Common myeloid progenitor, CD34-positive (primary cell): ENCODE measurements around the gene PTTG2.
A peak's percentile ranks its signal among the peaks of the same experiment; 100 is the strongest.

Experiments
- CTCF ChIA-PET: fragments of 350-600 bp; sonication (Branson Sonifier 250); formaldehyde crosslinking; loops from one replicate; lab custom pipeline; 2021; ENCODE audit warnings: antibody characterized with exemption; lab: Charles Lee
- POLR2A ChIA-PET: fragments of 350-600 bp; sonication (Branson Sonifier 250); formaldehyde crosslinking; loops from one replicate; lab custom pipeline; 2021; ENCODE audit warnings: antibody characterized with exemption; lab: Charles Lee
- DNase-seq, 3 donors: peaks; one replicate each; pipeline versions ENCODE4 v3.0.0 to v3.0.0-alpha.2; 2013
- H3K27ac ChIP-seq, 2 experiments: 1 replicate in 1 of 2; 2 replicates in 1 of 2; pipeline ENCODE4 v1.7.0; 2013; ENCODE audit warnings: inconsistent platforms in 2 of 2, low read length in 2 of 2, mild to moderate bottlenecking in 2 of 2, low read depth in 1 of 2, moderate library complexity in 1 of 2; ENCODE audit not compliant: severe bottlenecking in 2 of 2, insufficient read depth in 1 of 2, poor library complexity in 1 of 2
- H3K27me3 ChIP-seq, 5 experiments: replicated peaks in 2 of 5; 1 replicate in 3 of 5; 2 replicates in 2 of 5; pipeline versions ENCODE4 v1.6.1 to v1.7.0; 2013; ENCODE audit warnings: low read length in 4 of 5, mild to moderate bottlenecking in 2 of 5, moderate library complexity in 2 of 5, inconsistent platforms in 1 of 5; ENCODE audit not compliant: insufficient read depth in 5 of 5, control insufficient read depth in 4 of 5
- H3K36me3 ChIP-seq, 4 experiments: 1 replicate in 2 of 4; 2 replicates in 2 of 4; pipeline versions ENCODE4 v1.6.1 to v1.7.0; 2013; ENCODE audit warnings: low read length in 3 of 4, control low read depth in 1 of 4, mild to moderate bottlenecking in 1 of 4; ENCODE audit not compliant: control insufficient read depth in 4 of 4, insufficient read depth in 4 of 4
- H3K4me1 ChIP-seq, 4 experiments: 1 replicate in 3 of 4; 2 replicates in 1 of 4; pipeline versions ENCODE4 v1.6.1 to v1.7.1; 2013; ENCODE audit warnings: low read length in 3 of 4, mild to moderate bottlenecking in 3 of 4, control low read depth in 1 of 4, inconsistent platforms in 1 of 4, moderate library complexity in 1 of 4; ENCODE audit not compliant: control insufficient read depth in 4 of 4, insufficient read depth in 4 of 4; ENCODE audit errors: control extremely low read depth in 1 of 4
- H3K4me3 ChIP-seq, 7 experiments: 1 replicate in 4 of 7; 2 replicates in 3 of 7; pipeline versions ENCODE4 v1.5.1 to v1.7.0; 2013; ENCODE audit warnings: mild to moderate bottlenecking in 7 of 7, low read length in 6 of 7, moderate library complexity in 6 of 7, inconsistent platforms in 2 of 7, low read depth in 2 of 7, control low read depth in 1 of 7; ENCODE audit not compliant: insufficient read depth in 4 of 7, control insufficient read depth in 1 of 7; ENCODE audit errors: extremely low read depth in 1 of 7
- H3K9me3 ChIP-seq, 5 experiments: 1 replicate in 4 of 5; 2 replicates in 1 of 5; pipeline versions ENCODE4 v1.6.1 to v1.7.1; 2013; ENCODE audit warnings: low read length in 4 of 5, mild to moderate bottlenecking in 2 of 5, inconsistent platforms in 1 of 5, low read depth in 1 of 5, moderate library complexity in 1 of 5; ENCODE audit not compliant: control insufficient read depth in 4 of 5, insufficient read depth in 2 of 5; ENCODE audit errors: control extremely low read depth in 1 of 5
- WGBS: methylation state at CpG from one replicate; pipeline ENCODE4 v1.1.5; 2013; ENCODE audit not compliant: insufficient coverage; 5-methylcytosine and 5-hydroxymethylcytosine counted together

PTTG2 gene

DNA sequence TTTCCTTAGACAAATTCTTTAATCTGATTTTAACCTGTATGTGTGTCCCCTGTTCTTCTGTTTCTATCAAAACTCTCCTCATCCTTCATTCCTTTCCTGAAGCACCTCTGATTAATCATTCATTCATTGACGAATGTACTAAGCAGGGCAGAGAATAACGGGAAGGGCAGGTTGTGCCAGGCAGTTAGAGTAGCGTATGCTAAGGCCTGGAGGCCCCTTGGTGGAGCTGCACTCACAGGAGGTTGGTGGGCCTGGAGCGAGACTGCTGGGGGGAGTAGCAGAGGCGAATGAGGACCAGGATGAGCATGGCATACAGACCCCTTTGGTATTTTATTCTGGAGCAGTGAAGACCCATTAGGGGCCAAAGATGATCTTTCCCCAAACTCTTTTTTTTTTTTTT, 22.5 kb downstream of the PTTG2 start:
- peaks cover 0 to 3% (median 0%) of the 10 kb centered on the region in 4 experiments for H3K36me3 ChIP-seq
- H3K9me3 ChIP-seq: no peaks in the 10 kb centered on the region
- peaks cover 8 to 27% (median 17%) of the 10 kb centered on the region in 4 experiments for H3K4me1 ChIP-seq
- no peak overlapping the region for H3K4me3 ChIP-seq
- no peak overlapping the region for H3K27ac ChIP-seq
- CTCF ChIA-PET: interaction anchor here (0.7 to 1.2 kb wide), 2 partner anchors 90 to 179 kb away, joined by 3 to 4 read pairs; no protein-coding TSS in a partner anchor
- POLR2A ChIA-PET: no interaction called here
- 90% methylated on average over 3 of the region's 5 CpGs for WGBS
- DNase-seq: no peak
- H3K27me3 ChIP-seq: no peaks in the 10 kb centered on the region

DNA sequence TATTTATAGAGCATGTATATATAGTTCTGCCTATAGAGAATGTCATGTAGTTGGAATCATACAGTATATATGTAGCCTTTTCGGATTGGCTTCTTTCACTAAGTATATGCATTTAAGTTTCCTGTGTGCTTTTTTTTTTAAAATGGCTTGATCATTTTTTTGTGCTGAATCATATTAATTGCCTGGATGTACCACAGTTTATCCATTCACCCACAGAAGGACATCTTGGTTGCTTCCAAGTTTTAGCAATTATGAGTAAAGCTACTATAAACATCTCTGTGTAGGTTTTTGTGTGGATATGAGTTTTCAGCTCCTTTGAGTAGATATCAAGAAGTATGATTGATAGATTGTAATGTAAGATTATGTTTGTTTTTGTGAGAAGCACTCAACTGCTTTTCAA, 23.8 kb downstream of the PTTG2 start:
- CTCF ChIA-PET: interaction anchor here (1.2 to 1.3 kb wide), 2 partner anchors 21 to 180 kb away, joined by 3 to 4 read pairs; no protein-coding TSS in a partner anchor
- no CpG with 5 or more reads among the region's 1 CpG for WGBS
- peaks cover 0 to 8% (median 0%) of the 10 kb centered on the region in 4 experiments for H3K36me3 ChIP-seq
- POLR2A ChIA-PET: no interaction called here
- H3K4me1 ChIP-seq: peaks cover 3 to 18% (median 11%) of the 10 kb centered on the region in 4 experiments
- no peak for DNase-seq
- H3K9me3 ChIP-seq: no peaks in the 10 kb centered on the region
- H3K4me3 ChIP-seq: no peak overlapping the region
- H3K27ac ChIP-seq: no peak overlapping the region
- H3K27me3 ChIP-seq: no peaks in the 10 kb centered on the region

DNA sequence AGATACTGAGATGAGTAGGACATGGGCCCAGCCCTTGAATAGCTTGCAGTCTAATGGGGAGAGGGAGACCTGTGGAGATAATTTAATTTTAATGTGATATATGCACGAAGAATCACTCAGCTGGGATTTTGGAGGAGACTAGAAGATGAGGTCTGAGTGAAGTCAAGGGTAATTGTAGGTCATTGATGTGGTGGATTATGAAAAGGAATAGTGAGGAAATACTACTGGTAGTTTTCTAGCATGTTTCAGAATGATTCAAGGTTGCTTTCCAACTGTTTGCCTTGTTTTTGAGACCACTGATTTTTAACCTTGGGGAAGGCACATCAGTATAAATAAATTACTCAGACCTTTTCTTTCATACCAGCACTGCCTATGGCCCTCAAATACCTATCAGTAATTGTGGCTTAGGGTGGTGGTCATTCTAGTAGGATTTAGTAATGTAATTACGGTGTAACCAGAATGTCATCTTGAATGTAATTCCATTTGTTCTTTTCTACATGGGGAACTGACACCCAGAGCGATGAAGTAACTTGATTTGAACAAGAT, 25.6 kb downstream of the PTTG2 start:
- no peak for DNase-seq
- peaks cover 0 to 8% (median 0%) of the 10 kb centered on the region in 4 experiments for H3K36me3 ChIP-seq
- no peaks in the 10 kb centered on the region for H3K27me3 ChIP-seq
- no peak overlapping the region for H3K4me3 ChIP-seq
- WGBS: 95% methylated on average over 3 of the region's 3 CpGs
- peaks cover 18 to 29% (median 25%) of the 10 kb centered on the region in 4 experiments for H3K4me1 ChIP-seq
- CTCF ChIA-PET: no interaction called here
- H3K27ac ChIP-seq: no peak overlapping the region
- POLR2A ChIA-PET: no interaction called here
- no peaks in the 10 kb centered on the region for H3K9me3 ChIP-seq

DNA sequence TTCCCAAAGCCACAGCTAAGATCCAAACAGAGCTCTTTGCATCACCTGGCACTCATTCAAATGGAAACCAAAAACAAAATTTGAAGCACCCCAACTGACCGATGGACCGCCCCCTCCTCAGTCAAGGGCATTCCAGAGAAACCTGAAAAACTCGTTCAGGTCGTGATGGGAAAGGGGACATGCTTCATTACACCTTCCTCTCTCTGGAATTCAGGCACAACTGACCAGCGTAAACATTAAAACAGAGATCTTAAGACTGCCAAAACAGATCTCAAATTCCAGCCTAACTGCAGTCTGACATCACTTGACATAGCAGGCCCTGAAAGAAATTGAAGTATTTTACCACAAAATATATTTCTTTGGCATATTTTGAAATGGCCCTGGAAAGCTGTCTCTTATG, 28.5 kb downstream of the PTTG2 start:
- Histone ChIP-seq H3K27me3 (no peaks in the 10 kb centered on the region), H3K4me3 (no peak overlapping the region), H3K4me1 (peaks cover 21 to 33% (median 27%) of the 10 kb centered on the region in 4 experiments), H3K9me3 (no peaks in the 10 kb centered on the region), H3K36me3 (peaks cover 0 to 8% (median 0%) of the 10 kb centered on the region in 4 experiments), H3K27ac (no peak overlapping the region)
- CTCF ChIA-PET: interaction anchor here (1.0 to 1.1 kb wide), 3 partner anchors 9 to 93 kb away, joined by 3 read pairs; no protein-coding TSS in a partner anchor
- POLR2A ChIA-PET: no interaction called here
- DNase-seq: no peak
- 100% methylated on average over 5 of the region's 5 CpGs for WGBS

DNA sequence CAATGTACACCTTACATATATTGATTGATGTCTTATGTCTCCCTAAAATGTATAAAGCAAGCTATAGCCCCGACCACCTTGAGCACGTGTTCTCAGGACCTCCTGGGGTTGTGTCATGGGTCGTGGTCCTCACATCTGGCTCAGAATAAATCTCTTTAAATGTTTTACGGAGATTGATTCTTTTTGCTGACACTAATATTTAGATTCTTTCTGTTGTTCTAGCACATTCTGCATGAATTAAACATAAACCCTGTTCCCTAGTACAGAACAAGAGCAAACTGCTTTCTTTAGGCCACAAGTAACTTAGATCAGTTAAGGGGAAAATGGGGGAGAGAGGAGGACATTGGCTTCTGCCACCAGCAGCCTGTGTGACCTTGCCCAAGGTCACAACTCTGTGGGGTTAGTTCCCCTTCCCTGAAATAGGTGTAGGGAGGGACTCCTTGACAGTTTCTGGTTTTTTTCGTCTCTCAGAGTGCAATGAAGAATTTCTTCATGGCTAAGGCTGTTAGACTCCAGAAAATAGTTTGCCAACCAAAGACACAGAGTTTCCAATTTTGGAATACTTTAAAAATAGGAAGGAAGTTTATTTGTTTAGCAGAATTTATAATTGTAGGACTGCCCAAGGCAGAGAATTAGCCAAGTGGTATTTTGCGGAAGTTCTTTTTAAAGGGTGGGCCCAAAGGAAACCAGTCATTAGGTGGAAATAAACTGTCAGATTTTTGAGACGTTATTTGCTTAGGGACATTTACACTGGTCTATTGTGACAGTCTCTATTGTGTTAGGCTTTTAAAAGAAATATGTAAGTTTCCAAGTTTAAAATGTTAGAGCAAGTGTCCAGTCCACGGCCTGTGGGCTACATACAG, 29.4 kb downstream of the PTTG2 start:
- peak overlapping the region in 1 of 7 experiments; percentile 17 for H3K4me3 ChIP-seq
- H3K4me1 ChIP-seq: peaks cover 21 to 35% (median 32%) of the 10 kb centered on the region in 4 experiments
- H3K9me3 ChIP-seq: no peaks in the 10 kb centered on the region
- H3K27ac ChIP-seq: peak overlapping the region; percentile 2 to 67
- DNase-seq: peak; percentile 45 to 88 (median 80)
- peaks cover 0 to 8% (median 0%) of the 10 kb centered on the region in 4 experiments for H3K36me3 ChIP-seq
- WGBS: 58% methylated on average over 5 of the region's 8 CpGs
- ChIA-PET POLR2A (interaction anchor here (0.9 kb wide), 1 partner anchor 41 kb away, joined by 3 read pairs; no protein-coding TSS in a partner anchor), CTCF (interaction anchor here (0.6 to 2.3 kb wide), 6 partner anchors 11 to 53 kb away, joined by 3 to 10 read pairs (median 3); no protein-coding TSS in a partner anchor)
- H3K27me3 ChIP-seq: no peaks in the 10 kb centered on the region

DNA sequence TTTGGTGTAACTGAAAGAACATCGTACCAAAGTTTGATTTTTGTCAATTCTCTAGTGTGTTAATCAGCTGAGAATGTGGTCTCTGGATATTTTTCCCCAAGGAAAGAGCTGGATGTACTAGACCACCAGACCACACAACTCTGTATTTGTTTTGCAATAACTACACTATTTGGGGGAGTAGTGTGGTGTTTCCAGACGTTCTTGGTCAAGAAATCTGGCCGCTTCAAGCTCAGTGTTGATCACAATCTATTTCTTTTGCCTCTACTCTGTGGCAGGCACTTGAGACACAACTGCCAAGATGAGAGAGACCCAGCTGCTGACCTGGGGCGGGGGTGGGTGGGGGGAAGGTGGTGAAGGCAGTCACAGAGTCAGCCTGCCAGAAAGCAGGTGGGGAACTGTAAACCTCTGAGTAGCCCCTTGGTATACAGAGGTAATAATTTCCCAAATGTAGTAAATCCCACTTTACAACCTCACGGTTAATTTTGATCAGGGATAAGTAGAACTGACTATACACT, 30.6 kb downstream of the PTTG2 start:
- ChIA-PET CTCF (interaction anchor here (0.6 to 2.3 kb wide), 5 partner anchors 12 to 62 kb away, joined by 3 to 10 read pairs (median 3); no protein-coding TSS in a partner anchor), POLR2A (interaction anchor here (0.9 kb wide), 1 partner anchor 39 kb away, joined by 3 read pairs; no protein-coding TSS in a partner anchor)
- Histone ChIP-seq H3K36me3 (peaks cover 0 to 8% (median 0%) of the 10 kb centered on the region in 4 experiments), H3K4me1 (peaks cover 21 to 41% (median 34%) of the 10 kb centered on the region in 4 experiments), H3K9me3 (no peaks in the 10 kb centered on the region), H3K27ac (peak overlapping the region in 1 of 2 experiments; percentile 67), H3K4me3 (no peak overlapping the region), H3K27me3 (no peaks in the 10 kb centered on the region)
- 83% methylated on average over 2 of the region's 5 CpGs for WGBS
- DNase-seq: no peak
